ENCODE results near the gene DOK6.

Gene DOK6

GRCh38 chr18:69697069-69697468 lies 296.4 kb downstream of the DOK6 start:
- no peak for DNase-seq

GRCh38 chr18:69697689-69698088 lies 297.0 kb downstream of the DOK6 start:
- DNase-seq = no peak

- no peak for DNase-seq
These were observed 300.6 kb downstream of the DOK6 start for GRCh38 chr18:69701305-69701704.

- DNase-seq = no peak
These were observed 302.8 kb downstream of the DOK6 start for GRCh38 chr18:69703461-69703860.

- DNase-seq = no peak
These were observed 305.3 kb downstream of the DOK6 start for GRCh38 chr18:69705987-69706386.

GRCh38 chr18:69708844-69709243 lies 308.2 kb downstream of the DOK6 start:
- no peak for DNase-seq

GRCh38 chr18:69715191-69715795 lies 314.6 kb downstream of the DOK6 start:
- DNase-seq = no peak

GRCh38 chr18:69717586-69717985 lies 316.9 kb downstream of the DOK6 start:
- DNase-seq = no peak

- DNase-seq = no peak
These were observed 318.3 kb downstream of the DOK6 start for GRCh38 chr18:69718912-69719547.

- no peak for DNase-seq
These were observed 319.7 kb downstream of the DOK6 start for GRCh38 chr18:69720422-69720821.

GRCh38 chr18:69723434-69723833 lies 322.7 kb downstream of the DOK6 start:
- no peak for DNase-seq

- no peak for DNase-seq
These were observed 324.3 kb downstream of the DOK6 start for GRCh38 chr18:69725009-69725408.

GRCh38 chr18:69725855-69726508 lies 325.3 kb downstream of the DOK6 start:
- DNase-seq = no peak

GRCh38 chr18:69727912-69728572 lies 327.4 kb downstream of the DOK6 start:
- DNase-seq = no peak

- no peak for DNase-seq
These were observed 330.0 kb downstream of the DOK6 start for GRCh38 chr18:69730664-69731063.

- DNase-seq = no peak
These were observed 333.8 kb downstream of the DOK6 start for GRCh38 chr18:69734536-69734935.

GRCh38 chr18:69736730-69737129 lies 336.0 kb downstream of the DOK6 start:
- no peak for DNase-seq

GRCh38 chr18:69737851-69738250 lies 337.2 kb downstream of the DOK6 start:
- DNase-seq = no peak

- DNase-seq = no peak
These were observed 346.7 kb downstream of the DOK6 start for GRCh38 chr18:69747388-69747787.

GRCh38 chr18:69752737-69753380 lies 352.2 kb downstream of the DOK6 start:
- DNase-seq = no peak

- DNase-seq = no peak
These were observed 353.4 kb downstream of the DOK6 start for GRCh38 chr18:69754108-69754507.

GRCh38 chr18:69755041-69755440 lies 354.4 kb downstream of the DOK6 start:
- no peak for DNase-seq

GRCh38 chr18:69755856-69756496 lies 355.3 kb downstream of the DOK6 start:
- no peak for DNase-seq

Data from NCI-H1417 treated with DMSO at 0.1 percent for 48 hours (cell line).